ENCODE data around the gene RSPO4. TPM values are rescaled to one million over a fixed set of nuclear protein-coding genes. Genes with fewer than 3 reads are reported as not detected.

Gene RSPO4
- total RNA-seq, 2 experiments from 2014 or later, result 0.10 TPM; not detected in 1

- DNase-seq, result no peak
- ChIA-PET CTCF (no interaction called here), POLR2A (no interaction called here)
- Mint-ChIP-seq H3K27me3 (peaks cover 11% of the 10 kb centered on the region), H3K27ac (no peak overlapping the region), H3K4me3 (no peak overlapping the region), H3K9me3 (no peaks in the 10 kb centered on the region), H3K4me1 (no peaks in the 10 kb centered on the region), H3K36me3 (ENCODE audit: low read depth) (no peaks in the 10 kb centered on the region)
Observed at GRCh38 chr20:917416-917815, 84.7 kb downstream of the RSPO4 start.

- Mint-ChIP-seq H3K36me3 (ENCODE audit: low read depth) (no peaks in the 10 kb centered on the region), H3K4me1 (no peaks in the 10 kb centered on the region), H3K4me3 (no peak overlapping the region), H3K27ac (no peak overlapping the region), H3K9me3 (no peaks in the 10 kb centered on the region), H3K27me3 (peaks cover 11% of the 10 kb centered on the region)
- ChIA-PET CTCF (no interaction called here), POLR2A (no interaction called here)
- no peak for DNase-seq
Observed at GRCh38 chr20:916825-917224, 85.3 kb downstream of the RSPO4 start.

- H3K36me3 Mint-ChIP-seq (ENCODE audit: low read depth), result no peaks in the 10 kb centered on the region
- H3K27ac Mint-ChIP-seq, result no peak within 1 kb of the TSS
- CTCF ChIA-PET, result interaction anchor here (0.6 to 1.1 kb wide), 2 partner anchors 10 to 338 kb away, joined by 3 read pairs; no protein-coding TSS in a partner anchor
Observed at GRCh38 chr20:916125-916799, 85.8 kb downstream of the RSPO4 start, which contains the start of gene ANGPT4. ANGPT4 (minus strand) TSS chr20:916334; CDS start chr20:916214, 120 bp downstream.

GRCh38 chr20:914727-915498, 87.2 kb downstream of the RSPO4 start:
- ChIA-PET CTCF (interaction anchor here (0.5 to 1.3 kb wide), 4 partner anchors 9 to 97 kb away, joined by 3 to 5 read pairs (median 4); no protein-coding TSS in a partner anchor), POLR2A (no interaction called here)
- Mint-ChIP-seq H3K27me3 (peaks cover 11% of the 10 kb centered on the region), H3K9me3 (no peaks in the 10 kb centered on the region), H3K27ac (no peak overlapping the region), H3K4me1 (no peaks in the 10 kb centered on the region), H3K4me3 (no peak overlapping the region), H3K36me3 (ENCODE audit: low read depth) (no peaks in the 10 kb centered on the region)
- DNase-seq, result no peak

More at GRCh38 chr20:916125-916799, 85.8 kb downstream of the RSPO4 start, which contains the start of gene ANGPT4:
- no peak within 1 kb of the TSS for H3K4me3 Mint-ChIP-seq
- DNase-seq, result no peak
- H3K9me3 Mint-ChIP-seq, result no peaks in the 10 kb centered on the region
- H3K4me1 Mint-ChIP-seq, result no peaks in the 10 kb centered on the region
- H3K27me3 Mint-ChIP-seq, result peaks cover 11% of the 10 kb centered on the region
- POLR2A ChIA-PET, result no interaction called here

GRCh38 chr20:913306-913849, 88.7 kb downstream of the RSPO4 start:
- no peaks in the 10 kb centered on the region for H3K4me1 Mint-ChIP-seq
- H3K27ac Mint-ChIP-seq, result no peak overlapping the region
- ChIA-PET POLR2A (no interaction called here), CTCF (interaction anchor here (1.6 kb wide), 1 partner anchor 43 kb away, joined by 4 read pairs; no protein-coding TSS in a partner anchor)
- no peaks in the 10 kb centered on the region for H3K9me3 Mint-ChIP-seq
- no peaks in the 10 kb centered on the region for H3K36me3 Mint-ChIP-seq (ENCODE audit: low read depth)
- no peak overlapping the region for H3K4me3 Mint-ChIP-seq
- H3K27me3 Mint-ChIP-seq, result peaks cover 11% of the 10 kb centered on the region
- DNase-seq, result no peak

GRCh38 chr20:911882-912600, 90.1 kb downstream of the RSPO4 start:
- Mint-ChIP-seq H3K27me3 (peaks cover 11% of the 10 kb centered on the region), H3K36me3 (ENCODE audit: low read depth) (no peaks in the 10 kb centered on the region), H3K4me3 (no peak overlapping the region), H3K27ac (no peak overlapping the region), H3K9me3 (no peaks in the 10 kb centered on the region), H3K4me1 (no peaks in the 10 kb centered on the region)
- CTCF ChIA-PET, result interaction anchor here (1.6 kb wide), 1 partner anchor 44 kb away, joined by 4 read pairs; no protein-coding TSS in a partner anchor
- POLR2A ChIA-PET, result no interaction called here
- DNase-seq, result peak; percentile 9

- POLR2A ChIA-PET, result interaction anchor here (0.5 kb wide), 1 partner anchor 114 kb away, joined by 4 read pairs; no protein-coding TSS in a partner anchor
- Mint-ChIP-seq H3K36me3 (ENCODE audit: low read depth) (no peaks in the 10 kb centered on the region), H3K9me3 (no peaks in the 10 kb centered on the region), H3K27ac (no peak overlapping the region), H3K4me1 (no peaks in the 10 kb centered on the region), H3K4me3 (no peak overlapping the region), H3K27me3 (peaks cover 8% of the 10 kb centered on the region)
- DNase-seq, result no peak
- CTCF ChIA-PET, result no interaction called here
Observed at GRCh38 chr20:910870-911770, 91.0 kb downstream of the RSPO4 start.

GRCh38 chr20:910132-910869, 91.8 kb downstream of the RSPO4 start:
- CTCF ChIA-PET, result no interaction called here
- peaks cover 8% of the 10 kb centered on the region for H3K27me3 Mint-ChIP-seq
- H3K4me3 Mint-ChIP-seq, result no peak overlapping the region
- no peak overlapping the region for H3K27ac Mint-ChIP-seq
- no peaks in the 10 kb centered on the region for H3K36me3 Mint-ChIP-seq (ENCODE audit: low read depth)
- DNase-seq, result no peak
- POLR2A ChIA-PET, result interaction anchor here (0.5 kb wide), 1 partner anchor 114 kb away, joined by 4 read pairs; no protein-coding TSS in a partner anchor
- H3K4me1 Mint-ChIP-seq, result no peaks in the 10 kb centered on the region
- H3K9me3 Mint-ChIP-seq, result no peaks in the 10 kb centered on the region

- H3K9me3 Mint-ChIP-seq, result no peaks in the 10 kb centered on the region
- ChIA-PET POLR2A (no interaction called here), CTCF (interaction anchor here (0.6 kb wide), 1 partner anchor 94 kb away, joined by 3 read pairs; no protein-coding TSS in a partner anchor)
- no peak overlapping the region for H3K27ac Mint-ChIP-seq
- no peak for DNase-seq
- H3K4me1 Mint-ChIP-seq, result no peaks in the 10 kb centered on the region
- H3K4me3 Mint-ChIP-seq, result no peak overlapping the region
- H3K36me3 Mint-ChIP-seq (ENCODE audit: low read depth), result no peaks in the 10 kb centered on the region
- peaks cover 5% of the 10 kb centered on the region for H3K27me3 Mint-ChIP-seq
Observed at GRCh38 chr20:909641-910040, 92.5 kb downstream of the RSPO4 start.
